NCI-H748 (cell line): ENCODE measurements around the gene COBL.

Source experiments
- DNase-seq: peaks from one replicate; lab custom pipeline; 2025; ENCODE audit not compliant: unreplicated experiment; lab: John Stamatoyannopoulos, UW

COBL gene

DNA sequence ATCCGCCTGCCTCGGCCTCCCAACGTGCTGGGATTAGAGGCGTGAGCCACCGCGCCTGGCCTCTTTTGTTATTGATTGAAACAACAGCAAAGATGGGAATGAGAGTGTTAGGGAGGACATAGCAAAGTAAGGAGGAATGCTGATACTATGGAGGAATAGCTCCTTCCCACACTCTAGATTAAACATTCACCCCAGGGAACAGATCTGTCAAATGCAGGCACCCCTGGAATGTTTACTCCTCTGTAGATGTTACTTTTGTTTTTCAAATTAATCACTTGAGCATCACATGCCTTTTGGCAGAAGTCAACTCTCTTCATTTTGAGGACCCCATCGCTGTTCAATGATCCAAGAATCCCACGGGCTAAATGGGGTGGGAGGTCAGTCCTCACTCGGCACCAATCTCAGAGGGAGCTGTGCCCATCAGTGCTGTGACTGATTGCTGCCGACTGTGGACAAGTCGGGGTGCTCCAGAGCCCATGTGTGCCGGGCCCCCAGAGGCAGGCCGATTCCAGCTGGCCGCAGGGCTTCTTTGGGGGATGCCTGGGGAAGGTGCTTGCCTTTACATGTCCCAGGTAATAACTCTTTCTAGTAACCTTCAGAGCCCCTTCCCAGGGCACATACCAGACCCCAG is 10.2 kb upstream of the COBL start:
- DNase-seq: no peak

DNA sequence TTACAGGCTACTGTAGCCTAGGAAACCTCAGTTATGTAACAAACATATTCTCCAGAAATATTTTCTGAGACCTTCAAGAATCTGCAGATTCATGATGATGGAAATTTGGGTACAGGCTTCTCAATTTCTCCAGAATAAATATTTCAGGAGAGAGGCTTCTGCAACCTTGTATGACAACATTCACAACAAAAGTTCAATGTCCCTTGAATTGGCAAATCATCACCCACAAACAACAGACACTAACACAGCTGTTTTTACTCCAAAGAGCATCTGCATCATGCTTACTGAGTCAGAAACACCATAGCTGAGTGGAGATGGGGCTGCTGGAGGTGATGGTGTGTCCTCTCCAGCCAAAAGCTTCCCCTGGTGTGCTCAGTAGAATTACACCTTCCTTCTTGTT is 9.3 kb upstream of the COBL start:
- DNase-seq: no peak

DNA sequence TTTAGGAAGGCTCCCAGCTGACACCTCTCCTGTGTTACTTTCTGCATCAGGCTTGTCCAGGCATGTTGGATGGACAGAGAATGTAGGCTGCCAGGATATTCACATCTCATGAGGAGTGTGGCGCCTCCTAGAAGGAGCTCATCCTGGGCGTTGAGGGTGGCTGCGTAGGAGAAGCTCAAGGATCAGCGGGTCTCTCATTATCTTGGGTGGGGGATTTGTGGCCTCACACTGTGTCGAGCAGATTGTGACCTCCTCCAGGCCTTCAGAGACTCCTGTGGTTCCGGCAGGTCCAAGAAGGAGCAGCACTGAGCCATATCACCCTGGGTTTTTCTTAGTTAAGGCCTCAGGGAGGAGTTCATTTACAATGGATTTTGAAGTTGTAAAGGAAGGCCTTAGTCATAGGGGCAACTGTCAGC is 8.7 kb upstream of the COBL start:
- DNase-seq: no peak

- no peak for DNase-seq
Observed at GRCh38 chr7:51324206-51324898, 7.7 kb upstream of the COBL start.

DNA sequence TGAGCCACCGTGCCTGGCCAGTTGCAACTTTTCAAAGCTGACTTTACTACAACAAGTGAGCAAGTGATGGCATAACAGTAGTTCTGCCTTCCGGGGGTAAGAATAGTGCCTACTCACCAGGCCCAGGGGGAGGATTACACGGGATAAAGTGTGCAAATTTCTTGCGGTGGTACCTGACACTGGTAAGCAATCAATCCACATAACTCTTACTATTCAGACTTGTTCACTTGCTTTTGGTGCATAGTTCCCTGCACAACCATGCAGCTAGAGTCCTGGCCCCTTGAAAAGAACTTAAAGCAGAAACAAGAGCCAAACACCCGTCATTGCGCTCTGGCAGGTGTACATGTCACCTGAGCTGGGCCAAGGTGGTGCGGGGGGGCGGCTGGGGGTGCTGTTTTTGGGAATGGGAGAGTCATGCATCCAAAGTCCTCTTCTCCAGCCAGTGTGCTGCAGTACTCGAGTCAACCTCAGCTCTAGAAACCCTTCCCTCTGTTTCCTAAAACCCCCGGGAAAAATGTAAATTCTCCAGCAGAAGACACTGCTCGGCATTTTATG is 5.4 kb upstream of the COBL start:
- DNase-seq: no peak

- no peak for DNase-seq
Observed at GRCh38 chr7:51318886-51319579, 2.4 kb upstream of the COBL start.

GRCh38 chr7:51318001-51318400 is 1.4 kb upstream of the COBL start:
- DNase-seq: no peak

GRCh38 chr7:51317582-51317910 is 937 bp upstream of the COBL start:
- DNase-seq: no peak

GRCh38 chr7:51316262-51316665 is 345 bp downstream of the COBL start:
- peak; percentile 77 for DNase-seq

- DNase-seq: peak; percentile 67
Observed at GRCh38 chr7:51315393-51316261, 982 bp downstream of the COBL start.

DNA sequence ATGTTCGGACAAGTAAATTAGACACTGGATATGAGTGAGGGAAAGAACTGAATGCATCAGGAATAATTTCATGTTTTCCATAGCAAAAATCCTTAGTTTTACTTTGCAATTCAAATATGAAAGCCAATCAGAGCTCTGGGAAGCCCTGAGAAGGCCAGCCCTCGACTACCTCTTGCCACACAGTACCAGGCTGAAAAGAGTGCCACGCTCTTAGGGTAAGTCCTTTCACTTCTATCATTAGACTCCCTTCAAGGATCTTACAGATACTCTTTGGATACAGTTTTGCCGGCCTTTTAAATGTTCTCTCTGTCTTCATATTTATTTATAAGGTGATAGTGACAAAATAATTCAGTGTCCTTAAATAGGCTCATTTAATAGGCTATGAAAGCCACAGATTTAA is 1.9 kb downstream of the COBL start:
- DNase-seq: peak; percentile 66

GRCh38 chr7:51313738-51314425 is 2.7 kb downstream of the COBL start:
- DNase-seq: peak; percentile 53

- DNase-seq: no peak
Observed at GRCh38 chr7:51312951-51313737, 3.5 kb downstream of the COBL start.

DNA sequence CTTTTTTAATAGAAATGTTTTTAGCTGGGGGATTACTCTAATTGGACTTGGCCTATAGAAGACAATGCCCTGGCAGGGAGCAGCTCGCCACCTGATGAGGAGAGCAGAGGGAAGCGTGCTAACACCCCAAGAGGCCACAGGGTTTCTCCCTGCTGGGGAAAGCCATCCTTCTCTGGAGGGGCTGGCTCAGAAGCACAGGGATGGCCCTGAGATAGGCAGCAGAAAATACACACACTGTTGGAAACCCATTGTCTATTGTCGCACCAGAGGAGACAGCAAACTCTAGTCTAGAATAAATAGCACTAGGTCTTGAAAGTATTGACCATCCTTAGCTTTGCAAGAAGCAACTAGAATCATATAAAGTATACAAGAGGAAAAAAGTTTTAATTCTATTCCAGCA is 5.4 kb downstream of the COBL start:
- DNase-seq: no peak

GRCh38 chr7:51310131-51310583 is 6.5 kb downstream of the COBL start:
- no peak for DNase-seq

GRCh38 chr7:51309361-51310130 is 7.1 kb downstream of the COBL start:
- DNase-seq: no peak

DNA sequence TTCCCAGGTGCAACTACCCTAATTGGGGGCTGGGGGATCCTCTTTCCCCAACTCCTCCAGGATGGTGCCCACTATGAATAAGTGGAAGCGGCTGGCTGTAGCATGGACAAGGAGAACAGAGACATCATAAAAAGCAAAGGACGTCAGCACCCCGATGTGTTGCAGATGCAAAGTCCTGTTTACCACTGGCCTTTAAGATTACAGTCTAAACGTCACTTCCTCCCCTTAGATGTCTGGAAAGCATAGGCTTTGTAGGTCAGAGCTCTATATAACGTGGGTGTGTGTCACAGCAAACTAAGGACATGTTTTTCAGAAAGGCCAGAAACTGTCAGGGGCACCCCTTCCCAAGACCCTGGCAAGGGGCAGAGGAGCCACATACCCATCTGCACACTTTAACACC is 7.9 kb downstream of the COBL start:
- no peak for DNase-seq

- DNase-seq: no peak
Observed at GRCh38 chr7:51308265-51308664, 8.3 kb downstream of the COBL start.

DNA sequence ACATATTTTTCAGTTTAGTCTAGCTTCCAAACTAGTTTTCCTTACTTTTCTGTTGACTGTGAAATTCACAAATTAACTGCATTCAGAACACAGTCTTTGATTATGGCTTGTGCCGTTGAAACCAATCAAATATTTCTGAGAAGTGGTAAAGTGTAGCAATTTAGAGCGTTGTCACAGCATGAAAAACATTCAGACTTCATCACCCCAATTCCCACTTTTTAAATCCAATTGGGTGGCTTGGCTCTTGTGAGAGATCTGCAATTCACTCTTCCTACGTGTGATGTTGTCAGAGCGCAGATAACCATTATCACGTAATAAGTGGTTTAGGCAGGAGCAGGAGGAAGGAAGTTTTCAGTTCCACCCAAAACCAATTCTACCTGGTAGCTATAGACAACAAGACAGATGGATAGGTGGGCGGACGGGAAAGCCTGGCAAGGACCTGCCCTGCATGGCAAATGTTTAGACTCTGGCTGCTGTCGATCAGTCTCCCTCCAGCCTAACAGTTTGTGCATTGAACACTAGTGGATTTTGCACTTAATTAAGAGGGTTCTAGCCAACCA is 8.9 kb downstream of the COBL start:
- no peak for DNase-seq
